GM12865 (cell line): ENCODE measurements around the gene ARF1.

ENCODE experiments used
- DNase-seq: peaks from one replicate; pipeline ENCODE4 v3.0.0; 2010; ENCODE audit warnings: low read depth
- H3K4me3 ChIP-seq: 2 replicates; pipeline ENCODE4 v1.5.1; 2011; ENCODE audit warnings: mild to moderate bottlenecking, low read depth, low read length, control low read depth
- TF ChIP-seq, protein P1 (sequence below): IDR thresholded peaks from 2 replicates; pipeline ENCODE4 v1.5.1; 2011; ENCODE audit warnings: low read length, control low read depth, low read depth, inconsistent platforms; ENCODE audit not compliant: insufficient read depth; ENCODE audit errors: missing control alignments

ARF1 gene

GRCh38 chr1:228044961-228045360, 37.5 kb upstream of the ARF1 start:
- TF ChIP-seq, protein P1, sequence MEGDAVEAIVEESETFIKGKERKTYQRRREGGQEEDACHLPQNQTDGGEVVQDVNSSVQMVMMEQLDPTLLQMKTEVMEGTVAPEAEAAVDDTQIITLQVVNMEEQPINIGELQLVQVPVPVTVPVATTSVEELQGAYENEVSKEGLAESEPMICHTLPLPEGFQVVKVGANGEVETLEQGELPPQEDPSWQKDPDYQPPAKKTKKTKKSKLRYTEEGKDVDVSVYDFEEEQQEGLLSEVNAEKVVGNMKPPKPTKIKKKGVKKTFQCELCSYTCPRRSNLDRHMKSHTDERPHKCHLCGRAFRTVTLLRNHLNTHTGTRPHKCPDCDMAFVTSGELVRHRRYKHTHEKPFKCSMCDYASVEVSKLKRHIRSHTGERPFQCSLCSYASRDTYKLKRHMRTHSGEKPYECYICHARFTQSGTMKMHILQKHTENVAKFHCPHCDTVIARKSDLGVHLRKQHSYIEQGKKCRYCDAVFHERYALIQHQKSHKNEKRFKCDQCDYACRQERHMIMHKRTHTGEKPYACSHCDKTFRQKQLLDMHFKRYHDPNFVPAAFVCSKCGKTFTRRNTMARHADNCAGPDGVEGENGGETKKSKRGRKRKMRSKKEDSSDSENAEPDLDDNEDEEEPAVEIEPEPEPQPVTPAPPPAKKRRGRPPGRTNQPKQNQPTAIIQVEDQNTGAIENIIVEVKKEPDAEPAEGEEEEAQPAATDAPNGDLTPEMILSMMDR, result no peak
- DNase-seq, result no peak
- no peak overlapping the region for H3K4me3 ChIP-seq

DNA sequence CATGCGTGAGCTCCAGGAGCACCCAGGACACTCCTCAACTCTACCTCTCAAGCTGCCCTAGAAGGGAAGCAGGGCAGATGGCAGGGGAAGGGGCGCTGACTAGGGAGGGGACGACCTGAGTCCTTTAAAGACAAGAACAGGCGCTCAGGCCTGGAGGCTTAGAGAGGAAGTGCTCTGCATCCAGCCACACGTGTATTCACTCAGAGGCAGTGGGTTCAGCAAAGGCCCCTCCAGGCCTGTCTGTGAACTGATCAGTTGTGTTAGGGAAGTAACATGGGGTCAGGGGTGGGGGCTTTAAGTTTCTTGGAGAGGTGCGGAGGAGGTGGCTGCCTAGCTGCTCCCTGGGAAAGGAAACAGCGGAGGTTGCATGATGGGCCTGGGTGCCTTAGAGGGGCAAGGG, 37.1 kb upstream of the ARF1 start:
- no peak overlapping the region for H3K4me3 ChIP-seq
- TF ChIP-seq, protein P1, result no peak

DNA sequence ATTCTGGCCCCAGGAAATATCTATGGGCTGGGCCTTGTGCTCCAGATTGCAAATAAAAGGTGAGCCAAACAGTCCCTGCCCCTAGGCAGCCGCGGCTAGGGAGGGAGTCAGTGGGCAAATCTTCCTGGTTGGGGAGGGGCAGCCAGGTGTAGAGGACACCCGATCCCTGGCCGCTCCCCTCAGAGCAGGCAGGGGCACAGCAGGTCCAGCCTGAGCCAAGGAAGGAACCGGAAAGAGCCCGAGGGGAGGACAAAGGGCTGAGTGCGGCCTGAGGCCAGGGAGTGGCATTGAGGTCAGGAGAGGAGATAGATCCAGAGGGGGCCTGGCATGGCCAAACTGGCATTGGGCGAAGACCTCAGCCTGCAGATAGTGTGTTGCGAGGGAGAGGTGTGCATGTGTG, 36.6 kb upstream of the ARF1 start:
- H3K4me3 ChIP-seq, result no peak overlapping the region
- no peak for DNase-seq
- TF ChIP-seq, protein P1, result no peak

More for the DNA sequence above, 37.1 kb upstream of the ARF1 start:
- no peak for DNase-seq

- TF ChIP-seq, protein P1, result no peak
- no peak for DNase-seq
- H3K4me3 ChIP-seq, result no peak overlapping the region
Measured at GRCh38 chr1:228046421-228047182, 35.9 kb upstream of the ARF1 start.

DNA sequence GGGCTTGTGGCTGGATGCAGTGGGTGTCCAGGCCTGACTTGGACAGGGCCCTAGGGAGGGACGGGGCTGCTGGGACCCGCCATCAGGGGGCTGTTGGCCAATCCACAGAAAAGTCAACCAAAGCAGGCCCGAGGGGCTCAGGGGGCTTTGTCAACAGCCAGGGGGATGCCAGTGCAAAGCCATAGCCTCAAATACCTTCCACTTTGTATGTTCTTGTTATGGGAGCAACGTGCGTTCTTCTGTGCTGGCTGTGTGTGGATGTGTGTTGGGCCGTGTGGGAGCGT, 35.4 kb upstream of the ARF1 start:
- TF ChIP-seq, protein P1, result no peak
- no peak for DNase-seq
- H3K4me3 ChIP-seq, result no peak overlapping the region

DNA sequence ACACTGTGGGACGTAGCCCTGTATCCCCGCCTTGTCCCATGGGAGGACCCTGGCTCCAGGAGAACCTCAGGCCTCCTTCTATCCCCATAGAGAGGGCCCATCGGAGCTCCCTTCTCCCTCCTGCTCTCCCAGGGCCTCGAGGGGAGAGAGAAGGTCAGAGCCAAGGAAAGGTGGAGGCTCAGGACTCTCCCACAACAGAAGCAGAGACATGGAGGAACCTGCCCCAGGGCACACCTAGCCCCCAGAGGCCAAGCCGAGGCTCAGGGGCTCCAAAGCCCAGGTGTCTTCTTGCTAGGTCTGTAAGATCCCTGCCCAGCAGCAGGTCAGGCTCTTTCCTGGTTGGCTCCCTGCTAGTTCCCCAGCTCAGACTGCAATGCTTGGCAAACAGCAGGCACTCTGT, 34.4 kb upstream of the ARF1 start:
- no peak for DNase-seq
- no peak overlapping the region for H3K4me3 ChIP-seq
- TF ChIP-seq, protein P1, result no peak
